ENCODE measurements around the gene RREB1. TPM values are rescaled to one million over a fixed set of nuclear protein-coding genes. Genes with fewer than 3 reads are reported as not detected.

The RREB1 gene
- total and polyA plus RNA-seq, 2 of the 4 experiments (the other 2 are of a cell fraction), result 8.4 to 14.5 TPM

- H3K9me3 ChIP-seq (ENCODE audit: control insufficient read depth, insufficient read depth, low read length), result no peaks in the 10 kb centered on the region
- intact Hi-C loops (cut with micrococcal nuclease), result no loop called here
- BruUV-seq (replicated peaks), result no TSS peak
- no peak overlapping the region for H4K91ac ChIP-seq (ENCODE audit: insufficient read depth, low read depth, low read length)
- 38% methylated on average over 3 of the region's 3 CpGs; no CpG with 5 or more reads in 1 of the 2 experiments for WGBS, 2 experiments (ENCODE audit: extremely low coverage in 2 of 2, insufficient read length in 1 of 2)
- dilution Hi-C loops (cut with HindIII; ENCODE audit: low sequenced_read_pairs, unreplicated experiment), result no loop called here
- H2BK20ac ChIP-seq (ENCODE audit: low read depth, low read length), result no peak overlapping the region; the same call in 1 of the 2 replicates
- H3K14ac ChIP-seq (replicated peaks; ENCODE audit: low read depth, low read length), result peak overlapping the region; percentile 34; the same call in 1 of the 2 replicates
- H3K9me1 ChIP-seq (ENCODE audit: insufficient read depth, low read length), result peaks cover 59% of the 10 kb centered on the region
- H4K5ac ChIP-seq (ENCODE audit: low read depth, low read length), result 0 out of 2 replicates have a peak overlapping the region, but pooled peaks have one; percentile 8
- in situ Hi-C loops (cut with MboI; ENCODE audit: low sequenced_read_pairs), result no loop called here
- peak overlapping the region; percentile 22 for H2AK9ac ChIP-seq (replicated peaks; ENCODE audit: low read depth, low read length, poor library complexity)
- peak overlapping the region; percentile 47 for H2AFZ ChIP-seq (replicated peaks; ENCODE audit: low read length, poor library complexity)
- TF ChIP-seq USF2 (IDR thresholded peaks at IDR 0.05; ENCODE audit: low read depth, low read length), result no peak
- peak; percentile 71 for TF ChIP-seq CEBPB (IDR thresholded peaks at IDR 0.05; ENCODE audit: low read depth, low read length)
- no peaks in the 10 kb centered on the region for H3K27me3 ChIP-seq (ENCODE audit: control insufficient read depth, insufficient read depth, low read length)
- H2AK5ac ChIP-seq (ENCODE audit: low read depth, low read length), result peak overlapping the region; percentile 57; the same call in 1 of the 2 replicates
- ChIA-PET CTCF (no interaction called here), POLR2A (ENCODE audit: unreplicated experiment) (no interaction called here)
- H3K9ac ChIP-seq (ENCODE audit: low read depth, low read length), result peak overlapping the region; percentile 13; the same call in 1 of the 2 replicates
- H3K18ac ChIP-seq (ENCODE audit: low read depth, low read length), result 0 out of 2 replicates have a peak overlapping the region, but pooled peaks have one; percentile 40
- peak overlapping the region; percentile 37; the same call in 1 of the 2 replicates for H3K4ac ChIP-seq (ENCODE audit: low read depth, low read length)
- H2BK5ac ChIP-seq (ENCODE audit: low read depth, low read length, poor library complexity, severe bottlenecking), result peak overlapping the region; percentile 22
- no peak for DNase-seq
- peak overlapping the region in 1 of 2 experiments; percentile 48; a peak in 1 of 4 replicates for H4K8ac ChIP-seq (ENCODE audit: low read depth in 2 of 2, low read length in 2 of 2)
- no peak overlapping the region; the same call in 2 of the 3 replicates for H2BK15ac ChIP-seq (ENCODE audit: low read depth, low read length)
- peak overlapping the region; percentile 12; the same call in 1 of the 2 replicates for H3K27ac ChIP-seq (ENCODE audit: insufficient read depth, low read length)
- H3K79me1 ChIP-seq (ENCODE audit: low read depth in 1 of 2, low read length in 2 of 2), result peaks cover 53 to 98% of the 10 kb centered on the region in 2 experiments
- no peak overlapping the region for H3K4me3 ChIP-seq (ENCODE audit: insufficient read depth, low read depth, low read length)
- peaks cover 41% of the 10 kb centered on the region for H3K4me1 ChIP-seq (ENCODE audit: control insufficient read depth, insufficient read depth, low read length)
- H3K23ac ChIP-seq (ENCODE audit: low read depth, low read length), result peak overlapping the region; percentile 82
- peaks cover 81% of the 10 kb centered on the region for H4K20me1 ChIP-seq (ENCODE audit: insufficient read depth, low read length)
- no peak overlapping the region for H3K56ac ChIP-seq (ENCODE audit: extremely low read depth, insufficient read depth, low read length)
- peak overlapping the region; percentile 16; the same call in 1 of the 2 replicates for H2BK120ac ChIP-seq (ENCODE audit: low read depth, low read length)
- no peak overlapping the region for H3K4me2 ChIP-seq (ENCODE audit: low read depth, low read length)
- ATAC-seq (ENCODE audit: low read depth), result peak; percentile 10; the same call in 1 of the 2 replicates
- no peaks in the 10 kb centered on the region for H3K36me3 ChIP-seq (ENCODE audit: control insufficient read depth, insufficient read depth, low read length)
Measured at GRCh38 chr6:7169296-7169721, 61.5 kb downstream of the RREB1 start.
